Osteoblast (primary cell): ENCODE results near the gene AHCYL1. TPM values are rescaled to one million over a fixed set of nuclear protein-coding genes. Genes with fewer than 3 reads are reported as not detected.

Source experiments
- DNase-seq: peaks from one replicate; pipeline ENCODE4 v3.0.0; 2011; ENCODE audit warnings: low spot score, mixed read lengths; ENCODE audit not compliant: insufficient read length; ENCODE audit errors: missing footprints
- H2AFZ ChIP-seq: 2 replicates; pipeline ENCODE4 v1.6.0; 2011; ENCODE audit warnings: mild to moderate bottlenecking, low read length
- H3K27ac ChIP-seq: 2 replicates; pipeline ENCODE4 v1.5.1; 2011; ENCODE audit warnings: mild to moderate bottlenecking, low read depth, low read length, moderate library complexity
- H3K27me3 ChIP-seq: 2 replicates; pipeline ENCODE4 v1.6.0; 2012; ENCODE audit warnings: mild to moderate bottlenecking, control low read depth, inconsistent platforms, low read length, moderate library complexity; ENCODE audit not compliant: insufficient read depth
- H3K36me3 ChIP-seq: 2 replicates; pipeline ENCODE4 v1.5.1; 2011; ENCODE audit warnings: mild to moderate bottlenecking, low read length, control low read depth, moderate library complexity; ENCODE audit not compliant: insufficient read depth
- H3K4me1 ChIP-seq: 2 replicates; pipeline ENCODE4 v1.5.1; 2011; ENCODE audit warnings: mild to moderate bottlenecking, low read length, control low read depth, moderate library complexity; ENCODE audit not compliant: insufficient read depth
- H3K4me2 ChIP-seq: 2 replicates; pipeline ENCODE4 v1.6.0; 2011; ENCODE audit warnings: mild to moderate bottlenecking, low read length; ENCODE audit not compliant: insufficient read depth
- H3K4me3 ChIP-seq: fragments of 200-600 bp; sonication (generic); 3 replicates; pipeline ENCODE4 v1.5.1; 2012; ENCODE audit warnings: mild to moderate bottlenecking, low read length, inconsistent platforms; ENCODE audit not compliant: insufficient read depth
- H3K79me2 ChIP-seq: 2 replicates; pipeline ENCODE4 v1.6.0; 2012; ENCODE audit warnings: mild to moderate bottlenecking, low read length, control low read depth, inconsistent platforms; ENCODE audit not compliant: insufficient read depth
- H3K9me3 ChIP-seq: 2 replicates; pipeline ENCODE4 v1.5.1; 2011; ENCODE audit warnings: low read depth, low read length, control low read depth
- H4K20me1 ChIP-seq: 2 replicates; pipeline ENCODE4 v1.6.0; 2012; ENCODE audit warnings: mild to moderate bottlenecking, low read length, control low read depth; ENCODE audit not compliant: insufficient read depth
- total RNA-seq: library from RNA; depleted of rRNA; stranded (reverse); fragments of >200 nt; gene quantifications from 2 replicates; pipeline ENCODE4 v1.2.3, GENCODE V29; 2012
- TF ChIP-seq, protein P1 (sequence below): IDR thresholded peaks from 2 replicates; pipeline ENCODE4 v1.5.1; 2011; ENCODE audit warnings: mild to moderate bottlenecking, low read depth, low read length, moderate library complexity; ENCODE audit errors: extremely low read depth

The AHCYL1 gene
- total RNA-seq, 1 donor = 56.8 TPM

DNA sequence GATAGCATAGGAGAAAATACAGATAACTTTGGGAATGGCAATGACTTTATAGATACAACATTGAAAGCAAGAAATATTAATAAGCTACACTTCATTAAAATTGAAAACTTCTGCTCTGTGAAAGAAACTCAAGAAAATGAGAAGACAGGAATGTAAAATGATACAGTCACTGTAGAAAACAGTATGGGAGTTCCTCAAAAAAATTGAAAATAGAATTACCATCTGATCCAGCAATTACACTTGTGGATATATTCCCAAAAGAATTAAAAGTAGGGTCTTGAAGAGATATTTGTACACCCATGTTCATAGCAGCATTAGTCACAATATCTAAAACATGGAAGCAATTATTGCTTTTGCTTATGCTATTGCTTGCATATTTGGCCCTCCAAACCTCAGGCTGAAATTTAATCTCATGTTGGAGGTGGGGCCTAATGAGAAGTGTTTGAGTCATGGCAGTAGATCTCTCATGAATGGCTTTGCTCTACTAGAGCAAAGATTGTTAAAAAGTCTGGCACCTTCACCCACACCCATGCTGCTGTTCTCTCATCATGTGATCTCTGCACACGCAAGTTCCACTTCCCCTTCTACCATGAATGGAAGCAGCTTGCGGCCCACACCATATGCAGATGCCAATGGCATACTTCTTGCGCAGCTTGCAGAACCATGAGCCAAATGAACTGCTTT, 15.3 kb upstream of the AHCYL1 start:
- H3K79me2 ChIP-seq = no peaks in the 10 kb centered on the region
- TF ChIP-seq, protein P1, sequence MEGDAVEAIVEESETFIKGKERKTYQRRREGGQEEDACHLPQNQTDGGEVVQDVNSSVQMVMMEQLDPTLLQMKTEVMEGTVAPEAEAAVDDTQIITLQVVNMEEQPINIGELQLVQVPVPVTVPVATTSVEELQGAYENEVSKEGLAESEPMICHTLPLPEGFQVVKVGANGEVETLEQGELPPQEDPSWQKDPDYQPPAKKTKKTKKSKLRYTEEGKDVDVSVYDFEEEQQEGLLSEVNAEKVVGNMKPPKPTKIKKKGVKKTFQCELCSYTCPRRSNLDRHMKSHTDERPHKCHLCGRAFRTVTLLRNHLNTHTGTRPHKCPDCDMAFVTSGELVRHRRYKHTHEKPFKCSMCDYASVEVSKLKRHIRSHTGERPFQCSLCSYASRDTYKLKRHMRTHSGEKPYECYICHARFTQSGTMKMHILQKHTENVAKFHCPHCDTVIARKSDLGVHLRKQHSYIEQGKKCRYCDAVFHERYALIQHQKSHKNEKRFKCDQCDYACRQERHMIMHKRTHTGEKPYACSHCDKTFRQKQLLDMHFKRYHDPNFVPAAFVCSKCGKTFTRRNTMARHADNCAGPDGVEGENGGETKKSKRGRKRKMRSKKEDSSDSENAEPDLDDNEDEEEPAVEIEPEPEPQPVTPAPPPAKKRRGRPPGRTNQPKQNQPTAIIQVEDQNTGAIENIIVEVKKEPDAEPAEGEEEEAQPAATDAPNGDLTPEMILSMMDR = no peak
- no peak overlapping the region for H3K27ac ChIP-seq
- H4K20me1 ChIP-seq = no peaks in the 10 kb centered on the region
- H3K27me3 ChIP-seq = no peaks in the 10 kb centered on the region
- no peak overlapping the region for H3K4me2 ChIP-seq
- DNase-seq = no peak
- no peak overlapping the region for H3K4me3 ChIP-seq
- no peaks in the 10 kb centered on the region for H3K36me3 ChIP-seq
- H3K4me1 ChIP-seq = peaks cover 9% of the 10 kb centered on the region
- no peaks in the 10 kb centered on the region for H3K9me3 ChIP-seq
- no peak overlapping the region for H2AFZ ChIP-seq

GRCh38 chr1:109969907-109970306, 14.7 kb upstream of the AHCYL1 start:
- no peak overlapping the region for H3K4me2 ChIP-seq
- no peaks in the 10 kb centered on the region for H3K79me2 ChIP-seq
- no peaks in the 10 kb centered on the region for H3K9me3 ChIP-seq
- H2AFZ ChIP-seq = no peak overlapping the region
- no peaks in the 10 kb centered on the region for H4K20me1 ChIP-seq
- no peak overlapping the region for H3K4me3 ChIP-seq
- H3K4me1 ChIP-seq = peaks cover 9% of the 10 kb centered on the region
- H3K36me3 ChIP-seq = no peaks in the 10 kb centered on the region
- DNase-seq = no peak
- no peaks in the 10 kb centered on the region for H3K27me3 ChIP-seq
- no peak overlapping the region for H3K27ac ChIP-seq
- TF ChIP-seq, protein P1 = no peak

DNA sequence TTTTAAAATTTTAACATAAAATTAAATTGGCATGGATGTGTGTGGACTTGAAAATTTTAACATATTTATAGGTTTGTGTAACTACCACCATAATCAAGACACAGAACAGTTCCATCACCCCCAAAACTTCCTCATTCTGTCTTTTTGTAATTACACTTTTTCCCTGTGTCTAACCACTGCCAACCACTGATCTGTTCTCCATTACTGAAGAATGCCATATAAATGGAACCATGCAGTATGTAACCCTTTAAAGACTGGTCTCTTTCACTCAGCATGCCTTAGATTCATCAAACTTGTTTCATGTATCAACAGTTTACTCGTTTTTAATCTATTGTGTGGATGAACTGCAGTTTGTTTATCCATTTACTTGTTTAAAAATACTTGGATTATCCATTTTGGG, 13.0 kb upstream of the AHCYL1 start:
- H3K27ac ChIP-seq = no peak overlapping the region
- peaks cover 19% of the 10 kb centered on the region for H3K4me1 ChIP-seq
- H3K4me2 ChIP-seq = no peak overlapping the region
- no peaks in the 10 kb centered on the region for H3K79me2 ChIP-seq
- H3K4me3 ChIP-seq = no peak overlapping the region
- no peak for DNase-seq
- no peaks in the 10 kb centered on the region for H3K36me3 ChIP-seq
- no peaks in the 10 kb centered on the region for H3K9me3 ChIP-seq
- H3K27me3 ChIP-seq = no peaks in the 10 kb centered on the region
- no peak overlapping the region for H2AFZ ChIP-seq
- TF ChIP-seq, protein P1 = no peak
- no peaks in the 10 kb centered on the region for H4K20me1 ChIP-seq

GRCh38 chr1:109974191-109974590, 10.4 kb upstream of the AHCYL1 start:
- Histone ChIP-seq H3K27me3 (no peaks in the 10 kb centered on the region), H3K36me3 (no peaks in the 10 kb centered on the region), H4K20me1 (no peaks in the 10 kb centered on the region), H3K79me2 (no peaks in the 10 kb centered on the region), H3K4me2 (no peak overlapping the region), H2AFZ (no peak overlapping the region), H3K9me3 (no peaks in the 10 kb centered on the region), H3K27ac (no peak overlapping the region), H3K4me1 (peaks cover 20% of the 10 kb centered on the region), H3K4me3 (no peak overlapping the region)
- TF ChIP-seq, protein P1 = no peak
- no peak for DNase-seq
